K562 (cell line): ENCODE results near the gene LRP1-AS. TPM values are rescaled to one million over a fixed set of nuclear protein-coding genes. Genes with fewer than 3 reads are reported as not detected.

Experiments used
- ATAC-seq: fragments of 200-7000 bp; cut with Tn5 transposase; 3 replicates; pipeline ENCODE4 v1.9.1; 2020; ENCODE audit warnings: moderate library complexity
- BruUV-seq: library from RNA; stranded (reverse); fragments of 400-500 nt; replicated peaks from 2 replicates; lab custom pipeline; 2021; lab: Mats Ljungman, UMichigan
- CTCF ChIA-PET: fragments of 300-600 bp; formaldehyde crosslinking; extraction: SDS; loops from one replicate; lab custom pipeline; 2021; ENCODE audit warnings: low intra/inter-chr PET ratio; lab: Yijun Ruan, JAX
- POLR2A ChIA-PET: fragments of 300-600, 350-650 bp; sonication (Branson Sonifier 250); formaldehyde crosslinking; extraction: SDS; loops from one replicate; lab custom pipeline; 2021; ENCODE audit warnings: antibody characterized with exemption, inconsistent platforms; lab: Yijun Ruan, JAX
- DNase-seq, 4 experiments: peaks; one replicate each; pipeline versions ENCODE4 v3.0.0 to v3.0.0-alpha.2; 2011 to 2018; ENCODE audit warnings: low spot score in 3 of 4, mixed read lengths in 3 of 4; ENCODE audit errors: extremely low read depth in 1 of 4
- FAIRE-seq: peaks from 2 replicates; lab custom pipeline; 2011; peaks lifted over from hg19 to GRCh38; lab: Jason Lieb, UNC
- H2AFZ ChIP-seq: 2 replicates; pipeline ENCODE4 v1.6.0; 2011; ENCODE audit warnings: low read depth, low read length, control low read depth, inconsistent platforms
- H3K27ac ChIP-seq: fragments of 200-600 bp; 3 replicates; pipeline ENCODE4 v1.8.0; 2011; ENCODE audit warnings: low read depth, mild to moderate bottlenecking, control low read depth, inconsistent platforms, low read length, moderate library complexity, mixed read lengths; ENCODE audit errors: extremely low read depth
- H3K27me3 ChIP-seq, 2 experiments: fragments of 300-600 bp in 1 of 2; 2 replicates in 1 of 2; 3 replicates in 1 of 2; pipeline versions ENCODE4 v1.6.0 to v1.8.0; 2011; ENCODE audit warnings: inconsistent platforms in 2 of 2, low read length in 2 of 2, mild to moderate bottlenecking in 1 of 2, mixed read lengths in 1 of 2, moderate library complexity in 1 of 2; ENCODE audit not compliant: control insufficient read depth in 2 of 2, insufficient read depth in 2 of 2
- H3K36me3 ChIP-seq: fragments of 300-600 bp; 3 replicates; pipeline ENCODE4 v1.8.0; 2011; ENCODE audit warnings: mild to moderate bottlenecking, low read length, inconsistent platforms; ENCODE audit not compliant: control insufficient read depth, insufficient read depth
- H3K4me1 ChIP-seq, 2 experiments: fragments of 200-600 bp in 1 of 2; replicated peaks in 1 of 2; 2 replicates in 1 of 2; 3 replicates in 1 of 2; pipeline versions ENCODE4 v1.5.1 to v1.8.0; 2011; ENCODE audit warnings: inconsistent platforms in 2 of 2, low read length in 2 of 2, mild to moderate bottlenecking in 1 of 2, mixed read lengths in 1 of 2, moderate library complexity in 1 of 2; ENCODE audit not compliant: control insufficient read depth in 2 of 2, insufficient read depth in 2 of 2
- H3K4me2 ChIP-seq: 2 replicates; pipeline ENCODE4 v1.6.1; 2011; ENCODE audit warnings: low read length, control low read depth, inconsistent platforms, mixed read lengths; ENCODE audit not compliant: insufficient read depth
- H3K4me3 ChIP-seq: fragments of 200-600 bp; sonication (generic), shearing (Covaris generic); 2 replicates; pipeline ENCODE4 v1.5.1; 2016; ENCODE audit warnings: control low read depth, inconsistent platforms
- H3K79me2 ChIP-seq: fragments of 200-600 bp; 3 replicates; pipeline ENCODE4 v1.8.0; 2011; ENCODE audit warnings: low read length, inconsistent platforms; ENCODE audit not compliant: control insufficient read depth, insufficient read depth
- H3K9ac ChIP-seq, 2 experiments: 2 replicates each; pipeline versions ENCODE4 v1.6.0 to v1.6.1; 2011; ENCODE audit warnings: low read depth in 2 of 2, low read length in 2 of 2, control low read depth in 1 of 2, inconsistent platforms in 1 of 2, mild to moderate bottlenecking in 1 of 2, mixed read lengths in 1 of 2; ENCODE audit not compliant: insufficient read depth in 1 of 2
- H3K9me1 ChIP-seq: one replicate; pipeline ENCODE4 v1.6.0; 2011; ENCODE audit warnings: inconsistent platforms, mild to moderate bottlenecking, low read length, moderate library complexity; ENCODE audit not compliant: control insufficient read depth, insufficient read depth
- H3K9me3 ChIP-seq: replicated peaks from 2 replicates; pipeline ENCODE4 v1.5.1; 2011; ENCODE audit warnings: low read depth, low read length, inconsistent platforms; ENCODE audit not compliant: control insufficient read depth, insufficient read depth
- H4K20me1 ChIP-seq: replicated peaks from 2 replicates; pipeline ENCODE4 v1.6.1; 2011; ENCODE audit warnings: low read length, inconsistent platforms, mixed read lengths; ENCODE audit not compliant: control insufficient read depth, insufficient read depth
- E2F5 ChIP-seq: sonication (generic); formaldehyde crosslinking; IDR thresholded peaks from 2 replicates; pipeline ENCODE4 v1.8.0; 2022; ENCODE audit warnings: mild to moderate bottlenecking, missing genetic modification reagents
- HMG20A ChIP-seq: fragments of 450-650 bp; formaldehyde crosslinking; conservative IDR thresholded peaks from 2 replicates; pipeline ENCODE4 v1.4.0; 2020; ENCODE audit warnings: mild to moderate bottlenecking, mixed read lengths
- ZKSCAN8 ChIP-seq: fragments of 200-800 bp; sonication (Bioruptor generic); IDR thresholded peaks from 2 replicates; pipeline ENCODE4 v1.6.1; 2016; ENCODE audit warnings: missing genetic modification characterization, missing compliant biosample characterization
- ZNF699 ChIP-seq: fragments of 250-450 bp; sonication (Bioruptor Pico); IDR thresholded peaks from 2 replicates; pipeline ENCODE4 v1.8.0; 2021; ENCODE audit warnings: mild to moderate bottlenecking, moderate library complexity; ENCODE audit not compliant: insufficient replicate concordance
- WGBS: fragments of 100-300 bp; shearing (Covaris generic); methylation state at CpG from one replicate; pipeline ENCODE4 v1.1.6; 2016; ENCODE audit warnings: low coverage, mixed read lengths; ENCODE audit not compliant: insufficient coverage; ENCODE audit errors: missing lambda C conversion rate; 5-methylcytosine and 5-hydroxymethylcytosine counted together
- in situ Hi-C: fragments of 300-500 bp; cut with MboI; formaldehyde crosslinking; loops from 4 replicates; pipeline ENCODE4 v1.15.0; 2018; ENCODE audit warnings: inconsistent platforms, mixed read lengths
- intact Hi-C: fragments of 100-400 bp; cut with micrococcal nuclease; formaldehyde crosslinking; loops from 2 replicates; pipeline ENCODE4 v1.14.2; 2022
- polyA plus RNA-seq, 8 experiments: library from polyadenylated mRNA; depleted of rRNA in 4 of 8; stranded (reverse) in 5 of 8; unstranded in 3 of 8; fragments of >200 nt; fragmentation: Nextera tagmentation in 2 of 8; fragmentation: Illumina TruSeq in 1 of 8; extraction: Ambion mirVana in 2 of 8; extraction: Trizol in 1 of 8; gene quantifications; 2 replicates each; pipeline versions ENCODE4 v1.2.1 to v1.2.3, GENCODE V29; 2011 to 2014; ENCODE audit warnings: inconsistent platforms in 1 of 8, missing spikeins in 1 of 8
- total RNA-seq, 7 experiments: library from RNA; depleted of rRNA in 6 of 7; stranded (reverse); fragments of >200 nt in 6 of 7; fragmentation: Illumina TruSeq in 2 of 7; extraction: Trizol in 2 of 7; gene quantifications; 2 replicates each; pipeline versions ENCODE4 v1.2.1 to v1.2.3, GENCODE V29; 2011 to 2021; ENCODE audit warnings: low replicate concordance in 1 of 7
- TF ChIP-seq, protein P1 (sequence below), 2 experiments: fragments of 450-650 bp; IDR thresholded peaks; 2 replicates each; pipeline ENCODE4 v1.6.1; 2016; ENCODE audit warnings: mild to moderate bottlenecking in 2 of 2, borderline replicate concordance in 1 of 2, low read depth in 1 of 2, moderate library complexity in 1 of 2

LRP1-AS gene
- total and polyA plus RNA-seq, 9 of the 15 experiments (the other 6 are each of a cell fraction or from before 2014, with no cell fraction given), result not detected

DNA sequence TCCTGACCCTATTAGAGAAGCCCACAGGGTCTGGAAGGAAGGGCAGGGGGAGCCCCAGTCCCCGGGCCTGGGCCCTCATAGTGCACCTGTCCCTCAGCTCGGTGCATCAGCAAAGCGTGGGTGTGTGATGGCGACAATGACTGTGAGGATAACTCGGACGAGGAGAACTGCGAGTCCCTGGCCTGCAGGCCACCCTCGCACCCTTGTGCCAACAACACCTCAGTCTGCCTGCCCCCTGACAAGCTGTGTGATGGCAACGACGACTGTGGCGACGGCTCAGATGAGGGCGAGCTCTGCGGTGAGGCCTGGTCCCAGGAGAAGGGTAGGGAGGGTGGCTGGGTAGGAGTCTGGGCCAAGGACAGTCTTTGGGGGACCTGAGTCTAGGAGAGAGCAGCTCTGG, 26.3 kb upstream of the LRP1-AS start:
- H3K4me3 ChIP-seq, result no peak overlapping the region
- no peaks in the 10 kb centered on the region for H3K79me2 ChIP-seq
- 0 out of 2 replicates have a peak, but pooled peaks cover 7% of the 10 kb centered on the region for H4K20me1 ChIP-seq
- H3K36me3 ChIP-seq, result no peaks in the 10 kb centered on the region
- DNase-seq, result no peak
- 27% methylated on average over 14 of the region's 14 CpGs for WGBS
- no peak for ATAC-seq
- BruUV-seq, result no TSS peak
- intact Hi-C loops, result no loop called here
- H3K4me2 ChIP-seq, result no peak overlapping the region
- TF ChIP-seq ZNF699 (no peak), E2F5 (0 out of 2 replicates have a peak, but pooled peaks have one; percentile 24)
- H3K27me3 ChIP-seq, result peaks cover under 1 to 37% of the 10 kb centered on the region in 2 experiments; a peak in 4 of 5 replicates
- in situ Hi-C loops, result no loop called here
- H3K9me1 ChIP-seq, result no peaks in the 10 kb centered on the region
- no peak overlapping the region for H2AFZ ChIP-seq
- no peaks in the 10 kb centered on the region for H3K9me3 ChIP-seq
- ChIA-PET CTCF (interaction anchor here (0.6 to 3.6 kb wide), 4 partner anchors 47 to 161 kb away, joined by 3 to 18 read pairs (median 4); no protein-coding TSS in a partner anchor), POLR2A (interaction anchor here (1.3 kb wide), 1 partner anchor 95 kb away, joined by 5 read pairs; the partner anchor contains the start of gene NEMP1)
- H3K9ac ChIP-seq, result no peak overlapping the region
- FAIRE-seq, result no peak
- peaks cover 12 to 50% of the 10 kb centered on the region in 2 experiments; a peak in 4 of 5 replicates for H3K4me1 ChIP-seq
- no peak overlapping the region for H3K27ac ChIP-seq

GRCh38 chr12:57173089-57173488, 25.7 kb upstream of the LRP1-AS start:
- Histone ChIP-seq H3K4me2 (no peak overlapping the region), H3K4me1 (peaks cover 12 to 45% of the 10 kb centered on the region in 2 experiments; a peak in 4 of 5 replicates), H3K9ac (no peak overlapping the region), H2AFZ (no peak overlapping the region), H4K20me1 (0 out of 2 replicates have a peak, but pooled peaks cover 7% of the 10 kb centered on the region), H3K36me3 (no peaks in the 10 kb centered on the region), H3K4me3 (no peak overlapping the region), H3K9me3 (no peaks in the 10 kb centered on the region), H3K79me2 (no peaks in the 10 kb centered on the region), H3K27me3 (peaks cover 0 to 39% of the 10 kb centered on the region in 2 experiments; a peak in 3 of 5 replicates), H3K27ac (no peak overlapping the region), H3K9me1 (no peaks in the 10 kb centered on the region)
- intact Hi-C loops, result no loop called here
- CTCF ChIA-PET, result interaction anchor here (0.7 to 3.6 kb wide), 2 partner anchors 49 to 161 kb away, joined by 3 to 18 read pairs; no protein-coding TSS in a partner anchor
- ATAC-seq (peak; percentile 85), FAIRE-seq (peak; percentile 64), DNase-seq (peak; percentile 69 to 75 (median 74))
- BruUV-seq, result no TSS peak
- 17% methylated on average over 11 of the region's 11 CpGs for WGBS
- POLR2A ChIA-PET, result interaction anchor here (0.7 kb wide), 1 partner anchor 123 kb away, joined by 4 read pairs; the partner anchor contains the start of gene MYO1A
- in situ Hi-C loops, result no loop called here
- no peak for TF ChIP-seq HMG20A (CRISPR knock-in tag)
- TF ChIP-seq, protein P1, sequence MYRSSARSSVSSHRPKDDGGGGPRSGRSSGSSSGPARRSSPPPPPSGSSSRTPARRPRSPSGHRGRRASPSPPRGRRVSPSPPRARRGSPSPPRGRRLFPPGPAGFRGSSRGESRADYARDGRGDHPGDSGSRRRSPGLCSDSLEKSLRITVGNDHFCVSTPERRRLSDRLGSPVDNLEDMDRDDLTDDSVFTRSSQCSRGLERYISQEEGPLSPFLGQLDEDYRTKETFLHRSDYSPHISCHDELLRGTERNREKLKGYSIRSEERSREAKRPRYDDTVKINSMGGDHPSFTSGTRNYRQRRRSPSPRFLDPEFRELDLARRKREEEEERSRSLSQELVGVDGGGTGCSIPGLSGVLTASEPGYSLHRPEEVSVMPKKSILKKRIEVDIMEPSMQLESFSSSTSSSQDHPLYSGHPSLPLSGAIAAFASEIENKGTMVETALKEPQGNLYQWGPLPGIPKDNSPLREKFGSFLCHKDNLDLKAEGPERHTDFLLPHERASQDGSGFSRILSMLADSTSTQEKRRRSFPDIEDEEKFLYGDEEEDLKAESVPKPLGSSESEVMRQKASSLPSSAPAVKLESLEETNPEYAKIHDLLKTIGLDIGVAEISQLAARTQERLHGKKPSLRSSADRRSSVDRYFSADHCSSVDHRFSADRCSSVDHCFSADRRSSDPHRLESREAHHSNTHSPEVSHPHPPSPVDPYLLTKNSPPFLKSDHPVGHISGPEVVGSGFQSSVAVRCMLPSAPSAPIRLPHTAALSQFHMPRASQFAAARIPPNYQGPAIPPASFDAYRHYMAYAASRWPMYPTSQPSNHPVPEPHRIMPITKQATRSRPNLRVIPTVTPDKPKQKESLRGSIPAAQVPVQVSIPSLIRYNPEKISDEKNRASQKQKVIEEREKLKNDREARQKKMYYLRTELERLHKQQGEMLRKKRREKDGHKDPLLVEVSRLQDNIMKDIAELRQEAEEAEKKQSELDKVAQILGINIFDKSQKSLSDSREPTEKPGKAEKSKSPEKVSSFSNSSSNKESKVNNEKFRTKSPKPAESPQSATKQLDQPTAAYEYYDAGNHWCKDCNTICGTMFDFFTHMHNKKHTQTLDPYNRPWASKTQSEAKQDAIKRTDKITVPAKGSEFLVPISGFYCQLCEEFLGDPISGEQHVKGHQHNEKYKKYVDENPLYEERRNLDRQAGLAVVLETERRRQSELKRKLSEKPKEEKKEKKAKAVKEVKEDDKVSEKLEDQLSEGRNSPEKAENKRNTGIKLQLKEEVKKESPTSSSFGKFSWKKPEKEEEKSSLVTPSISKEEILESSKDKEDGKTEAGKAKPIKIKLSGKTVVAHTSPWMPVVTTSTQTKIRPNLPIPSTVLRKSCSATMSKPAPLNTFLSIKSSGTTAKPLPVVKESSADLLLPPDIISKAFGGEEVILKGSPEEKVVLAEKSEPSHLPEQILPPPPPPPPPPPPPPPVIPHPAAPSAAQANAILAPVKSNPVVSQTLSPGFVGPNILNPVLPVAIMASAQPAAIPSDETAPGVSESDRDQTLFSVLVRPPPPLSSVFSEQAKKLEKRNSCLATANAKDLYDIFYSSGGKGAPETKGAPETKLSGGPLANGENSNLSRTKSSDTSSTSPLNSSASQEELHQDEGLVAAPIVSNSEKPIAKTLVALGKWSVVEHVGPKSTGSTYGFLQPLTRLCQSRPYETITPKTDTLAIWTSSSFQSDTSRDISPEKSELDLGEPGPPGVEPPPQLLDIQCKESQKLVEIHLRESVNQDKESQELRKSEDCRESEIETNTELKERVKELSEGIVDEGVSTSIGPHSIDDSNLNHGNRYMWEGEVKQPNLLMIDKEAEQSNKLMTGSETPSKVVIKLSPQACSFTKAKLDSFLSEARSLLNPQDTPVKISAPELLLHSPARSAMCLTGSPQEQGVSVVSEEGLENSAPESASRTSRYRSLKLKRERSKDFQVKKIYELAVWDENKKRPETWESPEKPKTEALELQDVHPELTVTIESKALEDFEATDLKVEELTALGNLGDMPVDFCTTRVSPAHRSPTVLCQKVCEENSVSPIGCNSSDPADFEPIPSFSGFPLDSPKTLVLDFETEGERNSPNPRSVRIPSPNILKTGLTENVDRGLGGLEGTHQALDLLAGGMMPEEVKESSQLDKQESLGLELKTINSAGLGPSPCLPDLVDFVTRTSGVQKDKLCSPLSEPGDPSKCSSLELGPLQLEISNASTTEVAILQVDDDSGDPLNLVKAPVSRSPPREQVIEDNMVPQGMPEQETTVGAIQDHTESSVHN (IDR thresholded peaks at IDR 0.05; ENCODE audit: borderline replicate concordance in 1 of 2, low read depth in 1 of 2), result no peak
- no peak for TF ChIP-seq ZKSCAN8 (CRISPR knock-in tag)
